ENCODE measurements around the gene C1orf116. TPM values are rescaled to one million over a fixed set of nuclear protein-coding genes. Genes with fewer than 3 reads are reported as not detected.

The C1orf116 gene
- total RNA-seq, 1 donor from 2014 or later, result 2.0 TPM

DNA sequence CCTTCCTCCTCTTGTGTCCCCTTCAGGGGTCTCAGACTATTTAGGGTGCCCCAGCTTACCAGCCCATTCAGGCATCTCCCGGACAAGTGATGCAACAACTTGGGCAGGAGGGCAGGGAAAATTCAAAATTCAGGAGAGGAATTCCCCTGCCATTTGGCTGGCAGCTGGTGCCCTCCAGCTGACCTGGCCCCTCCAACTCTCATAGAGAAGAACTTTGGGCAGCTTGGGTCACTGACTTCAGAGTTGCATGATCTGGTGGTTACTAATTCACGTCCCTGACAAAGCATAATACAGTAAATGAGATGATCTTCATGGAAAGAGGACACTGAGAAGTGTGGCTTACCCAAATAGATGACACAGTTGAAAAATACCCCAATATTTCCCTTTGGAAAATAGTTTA is 62.1 kb downstream of the C1orf116 start, which contains the start of gene FCAMR:
TSS of gene FCAMR (minus strand) at position 15 of the 400 bp plus-strand sequence. CDS start 335 bp downstream, outside the sequence.
- intact Hi-C loops (cut with micrococcal nuclease), result no loop called here
- DNase-seq, result no peak
- no peak for ATAC-seq

DNA sequence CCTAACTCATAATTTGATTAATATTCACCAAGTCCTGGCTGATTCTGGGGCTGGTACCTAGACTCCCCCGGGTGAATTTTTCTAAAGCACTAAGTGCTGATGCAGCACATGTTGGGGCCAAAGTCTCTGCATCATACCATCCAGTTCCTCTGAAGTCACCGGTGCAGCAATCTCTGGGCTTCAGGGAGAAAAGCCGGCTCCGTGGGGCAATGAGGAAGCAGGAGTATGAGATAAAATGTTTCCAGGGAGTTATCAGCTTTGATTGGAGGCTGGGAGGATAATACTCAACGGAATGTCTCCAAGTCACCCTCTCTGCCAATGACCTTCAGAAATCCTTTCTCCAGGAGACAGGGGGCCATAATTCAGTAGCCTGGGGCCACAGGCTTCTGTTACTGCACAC is 63.5 kb downstream of the C1orf116 start:
- DNase-seq (no peak), ATAC-seq (no peak)
- intact Hi-C loops (cut with micrococcal nuclease), result no loop called here

Other genes starting within 250 kb of the C1orf116 start
- not detected for gene IL20, start 167.1 kb downstream of the C1orf116 start, total RNA-seq
- not detected for gene IL24, start 135.3 kb downstream of the C1orf116 start, total RNA-seq
- 6.2 TPM for gene FCMR, start 110.8 kb downstream of the C1orf116 start, total RNA-seq
- gene PIGR, start 86.3 kb downstream of the C1orf116 start, total RNA-seq, result not detected
- gene FCAMR, start 62.3 kb downstream of the C1orf116 start, total RNA-seq, result not detected
- 4.9 TPM for gene YOD1, start 18.5 kb upstream of the C1orf116 start, total RNA-seq
- 99.0 TPM for gene PFKFB2, start 20.5 kb upstream of the C1orf116 start, total RNA-seq
- not detected for gene C4BPB, start 56.1 kb upstream of the C1orf116 start, total RNA-seq
- gene C4BPA, start 71.5 kb upstream of the C1orf116 start, total RNA-seq, result not detected

Measured in left ventricle myocardium superior (tissue), 1 donor.